BLaER1 (cell line): ENCODE data around the gene GON4L.
A peak's percentile ranks its signal among the peaks of the same experiment; 100 is the strongest.
"Not testable (repeated sequence)": the region's sequence is repeated elsewhere in the genome, so short reads cannot be mapped to it uniquely, and the experiment has no call there.

Experiments
- H3K27ac ChIP-seq: shearing (Covaris generic); formaldehyde crosslinking; 2 replicates; pipeline ENCODE4 v1.8.1; 2022
- H3K27me3 ChIP-seq: shearing (Covaris generic); formaldehyde crosslinking; 2 replicates; pipeline ENCODE4 v1.8.1; 2022
- H3K36me3 ChIP-seq: shearing (Covaris generic); formaldehyde crosslinking; 2 replicates; pipeline ENCODE4 v1.8.1; 2022
- H3K4me1 ChIP-seq: shearing (Covaris generic); formaldehyde crosslinking; 2 replicates; pipeline ENCODE4 v1.8.1; 2022
- H3K4me2 ChIP-seq: shearing (Covaris generic); formaldehyde crosslinking; 2 replicates; pipeline ENCODE4 v1.8.1; 2022
- H3K4me3 ChIP-seq: shearing (Covaris generic); formaldehyde crosslinking; 2 replicates; pipeline ENCODE4 v1.8.1; 2022
- H3K9ac ChIP-seq: shearing (Covaris generic); formaldehyde crosslinking; 2 replicates; pipeline ENCODE4 v1.8.1; 2022
- H3K9me3 ChIP-seq: shearing (Covaris generic); formaldehyde crosslinking; 2 replicates; pipeline ENCODE4 v1.8.1; 2022
- H4K20me1 ChIP-seq: shearing (Covaris generic); formaldehyde crosslinking; 2 replicates; pipeline ENCODE4 v1.8.1; 2022
- Cebpa-rat ChIP-seq: shearing (Covaris generic); IDR thresholded peaks from 2 replicates; pipeline ENCODE4 v1.8.1; 2022

The GON4L gene

DNA sequence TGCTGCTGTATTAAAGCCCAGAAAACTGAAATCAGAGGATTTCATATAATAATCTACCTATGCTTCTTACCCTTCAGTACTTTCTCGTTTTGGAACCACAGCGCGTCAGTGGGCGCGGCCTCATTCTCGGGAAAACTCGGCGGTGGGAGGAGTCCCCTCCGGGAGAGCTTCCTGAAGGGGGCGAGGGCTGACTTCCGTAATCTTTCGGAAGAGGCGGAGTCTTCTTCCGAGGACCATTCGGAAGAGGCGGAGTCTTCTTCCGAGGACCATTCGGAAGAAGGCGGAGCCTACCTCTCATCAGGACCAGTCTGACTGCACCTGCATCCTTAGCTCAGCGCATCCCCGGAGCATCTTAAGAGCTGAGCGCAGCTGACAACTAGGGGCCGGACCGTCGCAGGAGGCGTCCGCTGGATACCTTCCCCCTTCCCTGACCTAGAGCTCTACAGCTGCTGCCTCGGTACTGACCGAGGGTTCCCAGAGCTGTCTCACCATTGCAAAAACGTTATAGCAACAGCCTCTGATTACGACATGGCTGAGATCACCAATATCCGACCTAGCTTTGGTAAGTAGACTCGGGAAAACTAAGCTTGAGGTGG is 2.3 kb upstream of the GON4L start, which contains the start of gene SYT11:
SYT11 (plus strand) TSS at position 334 of the 596 bp plus-strand sequence; CDS start at position 529, 195 bp downstream.
- H3K27ac ChIP-seq, result peak within 1 kb of the TSS; percentile 95
- no peak for TF ChIP-seq Cebpa-rat
- H3K27me3 ChIP-seq, result no peaks in the 10 kb centered on the region
- peak within 1 kb of the TSS; percentile 90 for H3K9ac ChIP-seq
- peak within 1 kb of the TSS; percentile 72 for H3K4me3 ChIP-seq
- peaks cover 53% of the 10 kb centered on the region for H3K4me1 ChIP-seq
- H3K4me2 ChIP-seq, result peak within 1 kb of the TSS; percentile 88
- H3K9me3 ChIP-seq, result no peaks in the 10 kb centered on the region
- H3K36me3 ChIP-seq, result peaks cover 24% of the 10 kb centered on the region
- peaks cover 5% of the 10 kb centered on the region; the same call in 1 of the 2 replicates for H4K20me1 ChIP-seq

DNA sequence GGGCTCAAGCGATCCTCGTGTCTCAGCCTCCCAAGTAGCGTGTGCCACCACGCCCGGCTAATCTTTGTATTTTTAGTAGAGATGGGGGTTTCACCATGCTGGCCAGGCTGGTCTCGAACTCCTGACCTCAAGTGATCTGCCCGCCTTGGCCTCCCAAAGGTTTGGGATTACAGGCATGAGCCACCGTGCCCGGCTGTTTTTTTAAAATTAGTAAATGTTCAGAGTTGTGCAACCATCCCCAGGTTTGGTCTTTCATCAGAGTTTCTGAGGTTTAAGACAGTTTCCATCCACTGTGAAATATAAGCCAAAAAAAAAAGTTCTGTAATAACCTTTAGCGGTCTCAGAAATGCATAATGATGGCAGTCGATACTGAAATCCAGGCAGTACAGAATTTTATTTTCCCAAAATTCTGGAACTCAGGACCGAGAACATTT is 1.8 kb upstream of the GON4L start:
- no peaks in the 10 kb centered on the region for H3K27me3 ChIP-seq
- H3K36me3 ChIP-seq, result peaks cover 29% of the 10 kb centered on the region
- peak overlapping the region; percentile 35; the same call in 1 of the 2 replicates for H3K9ac ChIP-seq
- H3K4me2 ChIP-seq, result peak overlapping the region; percentile 88
- peaks cover 53% of the 10 kb centered on the region for H3K4me1 ChIP-seq
- H4K20me1 ChIP-seq, result peaks cover under 1% of the 10 kb centered on the region; the same call in 1 of the 2 replicates
- peak overlapping the region; percentile 72 for H3K4me3 ChIP-seq
- TF ChIP-seq Cebpa-rat, result peak; percentile 52; the same call in 1 of the 2 replicates
- no peaks in the 10 kb centered on the region for H3K9me3 ChIP-seq
- 0 out of 2 replicates have a peak overlapping the region, but pooled peaks have one; percentile 32 for H3K27ac ChIP-seq

DNA sequence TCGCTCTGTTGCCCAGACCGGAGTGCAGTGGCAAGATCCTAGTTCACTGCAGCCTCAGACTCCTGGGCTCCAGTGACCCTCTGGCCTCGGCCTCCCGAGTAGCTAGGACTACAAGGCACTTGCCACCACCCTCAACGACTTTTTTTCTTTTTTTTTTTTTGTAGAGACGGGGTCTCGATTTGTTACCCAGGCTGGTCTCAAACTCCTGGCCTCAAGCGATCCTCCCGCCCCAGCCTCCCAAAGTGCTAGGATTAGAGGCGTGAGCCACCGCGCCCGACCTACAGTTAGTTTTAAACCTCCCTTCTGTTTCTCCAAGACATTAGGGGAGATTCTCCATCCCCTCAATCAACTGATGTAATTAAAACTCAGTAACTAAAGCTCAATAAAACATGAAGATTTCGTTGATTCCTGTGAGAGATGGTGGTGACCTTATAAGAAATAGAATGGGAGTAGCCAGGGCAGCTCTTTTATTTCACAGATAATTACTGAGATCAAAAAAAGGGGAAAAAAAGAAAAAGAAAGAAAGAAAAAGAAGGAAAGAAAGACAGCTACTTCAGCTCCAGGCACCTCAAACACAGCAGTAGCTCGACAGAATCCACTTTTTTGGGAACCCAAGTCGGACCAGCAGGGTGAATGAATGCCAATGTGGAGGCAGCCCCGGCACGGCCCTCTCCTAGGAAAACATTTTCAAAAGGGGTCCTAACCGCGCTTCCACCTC is 598 bp downstream of the GON4L start:
- peak overlapping the region; percentile 86 for H3K9ac ChIP-seq
- H3K4me1 ChIP-seq, result peaks cover 58% of the 10 kb centered on the region
- H4K20me1 ChIP-seq, result peaks cover 23% of the 10 kb centered on the region
- H3K36me3 ChIP-seq, result peaks cover 42% of the 10 kb centered on the region
- peak overlapping the region; percentile 81 for H3K4me3 ChIP-seq
- no peaks in the 10 kb centered on the region for H3K9me3 ChIP-seq
- H3K27me3 ChIP-seq, result no peaks in the 10 kb centered on the region
- no peak for TF ChIP-seq Cebpa-rat
- peak overlapping the region; percentile 85 for H3K27ac ChIP-seq
- peak overlapping the region; percentile 88 for H3K4me2 ChIP-seq

DNA sequence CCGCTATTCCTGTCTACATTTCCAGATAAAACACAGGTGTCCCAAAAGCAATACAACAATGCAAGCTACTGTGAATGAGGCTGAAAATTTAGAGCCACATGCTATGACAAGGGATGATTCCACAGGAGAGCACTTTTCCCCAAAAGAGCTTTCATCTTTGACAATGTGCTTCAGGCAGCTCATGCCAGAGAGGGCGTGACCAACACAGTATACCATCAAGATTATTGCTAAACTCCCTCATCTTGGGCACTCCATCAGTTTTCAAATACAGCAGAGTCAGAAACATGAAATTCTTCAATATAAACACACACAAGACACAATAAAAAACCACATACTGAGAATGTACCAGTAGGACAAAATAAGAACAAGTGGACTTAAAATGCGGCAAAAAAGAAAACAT is 6.7 kb downstream of the GON4L start:
- Histone ChIP-seq H3K4me1 (peaks cover 25% of the 10 kb centered on the region), H4K20me1 (peaks cover 83% of the 10 kb centered on the region), H3K4me3 (no peak overlapping the region), H3K36me3 (peaks cover 96% of the 10 kb centered on the region), H3K27ac (no peak overlapping the region), H3K9me3 (no peaks in the 10 kb centered on the region), H3K9ac (no peak overlapping the region), H3K27me3 (no peaks in the 10 kb centered on the region), H3K4me2 (peak overlapping the region; percentile 6; the same call in 1 of the 2 replicates)
- no peak for TF ChIP-seq Cebpa-rat

DNA sequence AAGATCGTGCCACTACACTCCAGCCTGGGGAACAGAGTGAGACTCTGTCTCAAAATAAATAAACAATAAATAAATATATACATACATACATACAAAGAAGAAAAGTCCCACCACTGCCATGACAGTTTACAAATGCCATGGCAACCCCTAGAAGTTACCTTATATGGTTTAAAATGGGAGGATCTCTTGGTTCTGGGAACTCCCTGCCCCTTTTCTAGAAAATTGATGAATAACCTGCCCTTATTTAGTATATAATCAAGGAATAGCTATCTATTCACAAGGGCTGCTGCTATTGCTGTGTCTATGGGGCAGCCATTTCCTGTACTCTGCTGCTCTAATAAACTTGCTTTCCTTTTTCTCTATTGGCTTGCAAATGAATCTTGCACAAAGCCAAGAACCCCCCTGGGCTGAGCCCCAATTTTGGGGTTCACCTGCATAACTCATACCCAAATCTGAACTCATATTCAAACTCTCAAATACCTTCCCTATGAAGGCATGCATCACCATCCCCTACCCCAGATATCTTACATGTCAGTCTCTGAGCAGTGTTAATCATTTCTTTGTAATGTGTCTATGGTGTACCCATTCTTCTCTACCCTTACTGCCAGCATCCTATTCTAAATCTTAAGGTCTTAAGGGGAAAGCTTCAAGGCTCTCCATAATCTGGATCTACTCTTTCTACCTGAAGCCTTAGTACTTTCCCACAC is 9.0 kb downstream of the GON4L start:
- Histone ChIP-seq H3K9ac (no peak overlapping the region), H3K27ac (no peak overlapping the region), H3K4me1 (peaks cover 23% of the 10 kb centered on the region), H4K20me1 (peaks cover 99% of the 10 kb centered on the region), H3K9me3 (no peaks in the 10 kb centered on the region), H3K36me3 (peaks cover 96% of the 10 kb centered on the region), H3K27me3 (no peaks in the 10 kb centered on the region), H3K4me2 (0 out of 2 replicates have a peak overlapping the region, but pooled peaks have one; percentile 26), H3K4me3 (no peak overlapping the region)
- TF ChIP-seq Cebpa-rat, result no peak

DNA sequence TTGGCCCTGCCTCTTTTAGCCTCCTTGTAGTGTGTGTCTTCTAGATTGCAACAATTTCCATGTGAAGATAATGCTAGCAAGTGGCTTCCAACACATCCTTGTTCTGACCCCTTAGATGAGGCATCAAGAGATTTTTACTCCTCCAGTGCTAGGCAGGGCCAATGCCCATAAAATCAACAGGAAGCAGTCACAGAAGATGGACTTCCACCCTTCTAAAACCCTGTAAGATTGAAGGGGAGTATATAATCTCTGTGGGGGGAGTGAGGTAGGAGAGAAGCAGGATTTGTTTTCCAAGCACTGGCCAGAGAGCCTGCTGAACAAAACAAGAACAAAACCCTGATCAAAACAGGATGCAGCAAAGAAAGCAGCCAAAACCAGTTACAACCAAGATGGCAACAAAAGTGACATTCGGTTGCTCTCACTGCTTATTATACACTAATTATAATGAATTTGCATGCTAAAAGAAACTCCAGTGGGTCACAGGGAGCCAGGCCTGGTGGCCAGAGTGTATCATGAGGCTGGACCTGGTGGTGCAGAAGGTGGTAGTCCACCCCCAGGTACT is 12.1 kb downstream of the GON4L start:
- TF ChIP-seq Cebpa-rat, result no peak
- Histone ChIP-seq H4K20me1 (peaks cover 99% of the 10 kb centered on the region), H3K9ac (no peak overlapping the region), H3K9me3 (no peaks in the 10 kb centered on the region), H3K4me3 (no peak overlapping the region), H3K36me3 (peaks cover 91% of the 10 kb centered on the region), H3K4me1 (peaks cover 12% of the 10 kb centered on the region), H3K4me2 (no peak overlapping the region), H3K27me3 (no peaks in the 10 kb centered on the region), H3K27ac (no peak overlapping the region)

DNA sequence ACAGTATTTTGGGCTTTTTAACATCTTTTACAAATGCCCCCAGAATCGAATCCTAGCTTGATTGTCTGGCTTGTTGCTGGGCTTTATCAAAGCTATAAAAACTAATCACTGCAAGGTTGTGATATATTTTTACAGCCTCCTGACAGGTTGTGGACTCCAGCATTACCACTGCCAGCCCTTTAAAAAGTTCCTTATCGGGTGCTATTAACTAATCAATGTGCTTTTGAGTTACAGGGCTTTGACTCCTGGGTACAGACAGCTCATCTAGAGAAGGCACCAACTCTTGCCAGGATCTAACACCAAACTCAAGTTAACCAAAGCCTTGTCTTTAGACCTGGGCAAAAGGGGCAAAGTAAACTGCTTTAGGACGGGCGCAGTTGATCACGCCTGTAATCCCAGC is 16.6 kb downstream of the GON4L start:
- H3K9me3 ChIP-seq, result no peaks in the 10 kb centered on the region; the same call in 1 of the 2 replicates
- no peak overlapping the region for H3K27ac ChIP-seq
- peaks cover 83% of the 10 kb centered on the region for H3K36me3 ChIP-seq
- peaks cover 75% of the 10 kb centered on the region for H4K20me1 ChIP-seq
- no peaks in the 10 kb centered on the region for H3K4me1 ChIP-seq
- TF ChIP-seq Cebpa-rat, result no peak
- no peak overlapping the region for H3K4me2 ChIP-seq
- H3K9ac ChIP-seq, result no peak overlapping the region
- H3K4me3 ChIP-seq, result no peak overlapping the region
- H3K27me3 ChIP-seq, result no peaks in the 10 kb centered on the region

DNA sequence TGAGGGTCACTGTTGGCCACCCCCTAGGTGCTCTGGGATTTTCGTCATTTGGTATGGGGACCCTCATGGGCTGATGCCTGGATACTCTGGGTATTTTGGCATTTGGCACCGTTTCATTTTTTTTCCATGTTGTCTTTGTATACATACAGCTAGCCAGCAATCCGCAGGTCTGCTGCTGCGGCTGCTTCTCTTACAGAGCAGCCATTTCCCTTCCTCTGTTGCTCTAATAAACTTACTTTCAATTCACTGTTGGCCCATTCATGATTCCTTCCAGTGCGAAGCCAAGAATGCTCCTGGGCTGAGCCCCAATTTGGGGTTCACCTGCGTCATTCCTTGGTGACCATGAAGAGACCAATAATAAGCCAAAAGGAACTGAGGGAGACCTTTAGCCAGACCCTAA is 21.5 kb downstream of the GON4L start:
- Histone ChIP-seq H4K20me1 (peaks cover 27% of the 10 kb centered on the region), H3K9ac (no peak overlapping the region), H3K27ac (no peak overlapping the region), H3K9me3 (no peaks in the 10 kb centered on the region; the same call in 1 of the 2 replicates), H3K4me1 (peaks cover 10% of the 10 kb centered on the region), H3K36me3 (peaks cover 60% of the 10 kb centered on the region), H3K27me3 (no peaks in the 10 kb centered on the region), H3K4me3 (no peak overlapping the region), H3K4me2 (no peak overlapping the region)
- TF ChIP-seq Cebpa-rat, result no peak

DNA sequence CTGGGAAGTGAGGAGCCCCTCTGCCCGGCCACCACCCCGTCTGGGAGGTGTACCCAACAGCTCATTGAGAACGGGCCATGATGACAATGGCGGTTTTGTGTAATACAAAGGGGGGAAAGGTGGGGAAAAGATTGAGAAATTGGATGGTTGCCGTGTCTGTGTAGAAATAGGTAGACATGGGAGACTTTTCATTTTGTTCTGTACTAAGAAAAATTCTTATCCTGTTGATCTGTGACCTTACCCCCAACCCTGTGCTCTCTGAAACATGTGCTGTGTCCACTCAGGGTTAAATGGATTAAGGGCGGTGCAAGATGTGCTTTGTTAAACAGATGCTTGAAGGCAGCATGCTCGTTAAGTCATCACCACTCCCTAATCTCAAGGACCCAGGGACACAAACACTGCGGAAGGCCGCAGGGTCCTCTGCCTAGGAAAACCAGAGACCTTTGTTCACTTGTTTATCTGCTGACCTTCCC is 22.1 kb downstream of the GON4L start:
- H3K9ac ChIP-seq, H3K4me2 ChIP-seq, H3K27me3 ChIP-seq, H3K4me3 ChIP-seq, H3K27ac ChIP-seq, H3K9me3 ChIP-seq: not testable (repeated sequence)
- H3K36me3 ChIP-seq, result peaks cover 60% of the 10 kb centered on the region
- peaks cover 27% of the 10 kb centered on the region for H4K20me1 ChIP-seq
- H3K4me1 ChIP-seq, result peaks cover 10% of the 10 kb centered on the region
